GM13976 (cell line): ENCODE results near the gene PDK3.
A peak's percentile ranks its signal among the peaks of the same experiment; 100 is the strongest.

Experiments
- DNase-seq: peaks from one replicate; pipeline ENCODE4 v3.0.0; 2012; ENCODE audit warnings: low spot score
- CTCF ChIP-seq: IDR thresholded peaks from 2 replicates; pipeline ENCODE4 v1.5.1; 2012; ENCODE audit warnings: borderline replicate concordance, mild to moderate bottlenecking; ENCODE audit not compliant: insufficient read depth; ENCODE audit errors: extremely low read depth, missing control alignments, control extremely low read depth
- in situ Hi-C: fragments of 300-500 bp; cut with MboI; formaldehyde crosslinking; loops from one replicate; pipeline ENCODE4 v1.12.0; 2022; ENCODE audit warnings: low sequenced_read_pairs, mixed read lengths, inconsistent platforms; ENCODE audit not compliant: unreplicated experiment

PDK3 gene

DNA sequence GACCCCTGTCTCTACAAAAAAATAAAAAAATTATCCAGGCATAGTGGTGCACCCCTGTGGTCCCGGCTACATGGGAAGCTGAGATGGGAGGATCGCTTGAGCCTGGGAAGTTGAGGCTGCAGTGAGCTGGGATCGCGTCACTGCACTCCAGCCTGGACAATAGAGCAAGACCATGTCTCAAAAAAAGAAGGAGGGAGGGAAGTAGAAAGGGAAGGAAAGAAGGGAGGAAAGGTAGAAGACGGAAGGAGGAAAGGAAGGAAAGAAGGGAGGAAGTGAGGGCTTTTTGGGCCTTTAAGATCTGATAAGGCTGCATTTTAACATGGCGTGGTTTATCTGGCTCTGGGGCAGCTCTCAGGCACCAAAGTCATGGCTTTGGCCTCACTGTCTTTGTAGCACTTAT, 10.4 kb downstream of the PDK3 start:
- DNase-seq: no peak
- TF ChIP-seq CTCF: no peak
- in situ Hi-C loops: no loop called here

DNA sequence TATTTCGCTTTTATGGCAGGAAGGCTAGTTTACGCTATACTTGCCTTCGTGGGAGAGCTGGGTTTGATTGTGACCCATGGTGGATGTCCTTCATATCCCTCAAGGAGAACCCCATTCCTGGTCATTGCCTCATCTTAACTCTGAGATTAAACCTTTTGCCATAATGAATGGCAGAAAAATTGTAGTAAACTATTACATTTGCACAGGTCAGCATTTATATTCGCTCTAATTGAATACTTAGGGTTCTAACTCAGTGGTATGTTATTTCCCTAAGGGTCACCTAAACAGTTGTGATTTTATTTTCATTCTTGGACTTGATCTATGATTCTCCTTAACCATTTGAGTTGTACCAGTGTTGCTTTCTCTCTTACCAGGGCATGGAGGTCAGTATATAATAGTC, 13.4 kb downstream of the PDK3 start:
- DNase-seq: no peak
- in situ Hi-C loops: no loop called here
- TF ChIP-seq CTCF: no peak

DNA sequence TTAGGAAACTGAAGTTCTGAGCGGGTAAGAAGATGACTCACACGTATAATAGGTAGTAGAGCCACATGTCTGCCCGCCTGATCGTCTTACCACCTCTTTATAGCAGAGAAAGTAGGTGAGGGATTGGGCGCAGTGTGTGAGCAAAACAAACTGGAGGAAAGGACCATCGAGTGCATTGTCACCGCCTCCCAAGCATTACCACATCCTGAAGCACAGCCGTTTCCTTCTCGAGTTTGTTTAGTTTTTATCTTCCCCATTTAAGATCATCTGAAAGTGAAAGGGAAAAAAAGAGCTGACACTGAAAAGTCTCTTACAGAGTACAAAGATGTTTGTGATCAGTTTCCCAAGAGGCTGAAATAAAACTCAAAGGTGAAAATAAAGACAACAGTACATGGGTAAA, 14.8 kb downstream of the PDK3 start:
- DNase-seq: peak; percentile 64
- no peak for TF ChIP-seq CTCF
- in situ Hi-C loops: no loop called here

GRCh38 chrX:24480400-24480865, 15.3 kb downstream of the PDK3 start:
- in situ Hi-C loops: no loop called here
- TF ChIP-seq CTCF: no peak
- no peak for DNase-seq

GRCh38 chrX:24482823-24483415, 17.8 kb downstream of the PDK3 start:
- TF ChIP-seq CTCF: no peak
- no peak for DNase-seq
- in situ Hi-C loops: no loop called here

- in situ Hi-C loops: no loop called here
- DNase-seq: no peak
- no peak for TF ChIP-seq CTCF
Measured at GRCh38 chrX:24483596-24483995, 18.5 kb downstream of the PDK3 start.
